Activated T-cell treated with anti-CD3 and anti-CD28 coated beads, Interleukin-2, amount 50 U/mL, for 72 hours (primary cell): ENCODE data around the gene PRSS53. TPM values are rescaled to one million over a fixed set of nuclear protein-coding genes. Genes with fewer than 3 reads are reported as not detected.
A peak's percentile ranks its signal among the peaks of the same experiment; 100 is the strongest.

Experiments
- ATAC-seq, 2 donors: fragments of 150-1000 bp; cut with Tn5 transposase; replicated peaks in 1 of 2; 2 replicates each; pipeline ENCODE4 v1.10.0; 2021; ENCODE audit warnings: moderate library complexity in 2 of 2, mild to moderate bottlenecking in 1 of 2
- DNase-seq, 2 donors: peaks; one replicate each; pipeline ENCODE4 v3.0.0; 2021 to 2022; ENCODE audit warnings: mixed read lengths in 1 of 2
- H3K27ac Mint-ChIP-seq: one replicate; pipeline ENCODE4 v1.8.0; 2022; ENCODE audit warnings: mild to moderate bottlenecking, moderate library complexity, mixed read lengths
- H3K27me3 Mint-ChIP-seq: one replicate; pipeline ENCODE4 v1.8.0; 2022; ENCODE audit warnings: low read depth, mixed read lengths
- H3K36me3 Mint-ChIP-seq, 2 donors: one replicate each; pipeline ENCODE4 v1.8.0; 2022; ENCODE audit warnings: mixed read lengths in 2 of 2, mild to moderate bottlenecking in 1 of 2; ENCODE audit not compliant: insufficient read depth in 2 of 2
- H3K4me1 Mint-ChIP-seq: one replicate; pipeline ENCODE4 v1.8.0; 2022; ENCODE audit warnings: low read depth, mixed read lengths
- H3K4me3 Mint-ChIP-seq, 2 donors: one replicate each; pipeline ENCODE4 v1.8.0; 2022; ENCODE audit warnings: mild to moderate bottlenecking in 2 of 2, mixed read lengths in 2 of 2, moderate library complexity in 2 of 2
- H3K9me3 Mint-ChIP-seq, 2 donors: one replicate each; pipeline ENCODE4 v1.8.0; 2022; ENCODE audit warnings: mixed read lengths in 2 of 2
- total RNA-seq, 2 donors: library from RNA; stranded (reverse); gene quantifications; one replicate each; pipeline ENCODE4 v1.2.3, GENCODE V29; 2022

PRSS53 gene
- total RNA-seq, 2 donors from 2014 or later: 6.2 to 7.7 TPM

DNA sequence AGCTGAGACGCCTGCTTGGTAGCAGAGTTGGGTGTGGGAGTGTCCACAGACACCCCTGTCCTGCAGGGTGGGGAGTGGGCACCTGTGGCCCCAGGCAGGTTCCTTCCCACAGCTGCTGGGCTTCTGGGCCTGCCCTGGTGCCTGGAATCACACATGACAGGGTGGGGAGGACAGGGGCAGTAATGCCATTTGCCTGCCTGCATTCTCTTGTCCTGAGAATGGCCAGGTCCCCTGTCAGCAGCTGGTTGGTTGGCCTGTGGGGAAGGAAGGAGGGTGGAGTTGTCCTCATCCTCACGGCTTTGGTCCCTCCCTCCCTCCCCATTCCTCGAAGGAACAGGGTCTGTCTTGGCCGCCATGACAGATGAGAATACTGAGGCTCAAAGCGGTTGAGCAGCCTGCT, 5.2 kb downstream of the PRSS53 start:
- H3K36me3 Mint-ChIP-seq: peaks cover 0 to 9% of the 10 kb centered on the region in 2 donors
- H3K4me3 Mint-ChIP-seq: no peak overlapping the region
- H3K27ac Mint-ChIP-seq: no peak overlapping the region
- H3K9me3 Mint-ChIP-seq: no peaks in the 10 kb centered on the region
- peaks cover 5% of the 10 kb centered on the region for H3K4me1 Mint-ChIP-seq
- H3K27me3 Mint-ChIP-seq: no peaks in the 10 kb centered on the region
- no peak for DNase-seq
- no peak for ATAC-seq

DNA sequence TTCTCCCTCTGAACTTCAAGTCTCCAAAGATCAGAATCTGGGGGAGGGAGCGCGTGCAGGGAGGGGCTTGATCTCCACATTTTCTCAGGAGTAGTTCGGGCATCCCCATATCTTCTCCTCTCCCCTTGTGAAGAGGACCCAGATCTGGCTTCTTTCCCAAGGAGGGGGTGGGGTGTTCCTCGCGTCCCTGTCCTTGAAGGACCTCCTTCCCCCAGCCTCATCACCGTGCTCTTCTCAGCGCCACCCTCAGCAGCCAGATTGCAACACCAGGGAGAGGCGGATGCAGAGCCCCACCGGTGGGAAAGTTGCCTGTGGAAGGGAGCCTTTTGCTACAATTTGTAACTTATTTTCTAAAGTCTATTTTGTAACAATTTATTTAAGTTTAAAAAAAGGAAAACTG, 5.7 kb downstream of the PRSS53 start:
- peaks cover 5% of the 10 kb centered on the region for H3K4me1 Mint-ChIP-seq
- H3K36me3 Mint-ChIP-seq: peaks cover 0 to 9% of the 10 kb centered on the region in 2 donors
- H3K9me3 Mint-ChIP-seq: no peaks in the 10 kb centered on the region
- H3K4me3 Mint-ChIP-seq: no peak overlapping the region
- ATAC-seq: no peak
- no peak overlapping the region for H3K27ac Mint-ChIP-seq
- no peak for DNase-seq
- H3K27me3 Mint-ChIP-seq: no peaks in the 10 kb centered on the region

DNA sequence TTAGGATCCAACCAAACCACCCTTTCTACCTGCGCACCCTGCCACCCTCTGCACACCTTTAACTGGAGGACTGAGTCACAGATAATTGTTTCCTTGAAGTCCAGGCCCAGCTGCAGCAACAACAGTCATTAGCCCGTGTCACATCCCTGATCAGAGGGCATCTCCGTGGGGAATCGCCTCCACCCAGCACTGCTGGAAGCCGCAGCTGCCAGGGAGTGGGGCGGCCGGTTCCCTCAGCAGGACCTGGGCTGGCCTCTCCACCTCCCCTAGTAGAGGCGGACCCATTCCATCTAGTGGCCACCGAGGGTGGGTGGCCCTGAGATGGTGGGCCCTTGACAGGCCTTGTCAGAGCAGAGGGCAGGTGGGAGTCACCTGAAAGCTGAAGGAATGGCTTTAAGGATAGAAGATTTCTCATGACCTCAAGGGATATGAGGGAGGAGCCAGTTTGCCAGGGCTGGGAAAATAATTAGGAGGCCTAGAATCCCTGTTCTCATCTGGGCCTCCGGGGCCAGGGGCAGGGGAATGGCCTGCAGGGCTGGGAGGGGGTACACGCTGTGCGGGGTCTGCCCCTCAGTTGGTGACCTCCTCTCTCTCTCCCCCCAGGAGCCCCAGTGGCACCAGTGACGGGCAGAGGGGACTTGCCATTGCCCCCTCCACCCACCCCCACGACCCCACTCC, 6.2 kb downstream of the PRSS53 start:
- no peak for ATAC-seq
- Mint-ChIP-seq H3K27ac (no peak overlapping the region), H3K27me3 (no peaks in the 10 kb centered on the region), H3K4me1 (peaks cover 5% of the 10 kb centered on the region), H3K36me3 (peaks cover 0 to 9% of the 10 kb centered on the region in 2 donors), H3K9me3 (no peaks in the 10 kb centered on the region), H3K4me3 (no peak overlapping the region)
- no peak for DNase-seq

DNA sequence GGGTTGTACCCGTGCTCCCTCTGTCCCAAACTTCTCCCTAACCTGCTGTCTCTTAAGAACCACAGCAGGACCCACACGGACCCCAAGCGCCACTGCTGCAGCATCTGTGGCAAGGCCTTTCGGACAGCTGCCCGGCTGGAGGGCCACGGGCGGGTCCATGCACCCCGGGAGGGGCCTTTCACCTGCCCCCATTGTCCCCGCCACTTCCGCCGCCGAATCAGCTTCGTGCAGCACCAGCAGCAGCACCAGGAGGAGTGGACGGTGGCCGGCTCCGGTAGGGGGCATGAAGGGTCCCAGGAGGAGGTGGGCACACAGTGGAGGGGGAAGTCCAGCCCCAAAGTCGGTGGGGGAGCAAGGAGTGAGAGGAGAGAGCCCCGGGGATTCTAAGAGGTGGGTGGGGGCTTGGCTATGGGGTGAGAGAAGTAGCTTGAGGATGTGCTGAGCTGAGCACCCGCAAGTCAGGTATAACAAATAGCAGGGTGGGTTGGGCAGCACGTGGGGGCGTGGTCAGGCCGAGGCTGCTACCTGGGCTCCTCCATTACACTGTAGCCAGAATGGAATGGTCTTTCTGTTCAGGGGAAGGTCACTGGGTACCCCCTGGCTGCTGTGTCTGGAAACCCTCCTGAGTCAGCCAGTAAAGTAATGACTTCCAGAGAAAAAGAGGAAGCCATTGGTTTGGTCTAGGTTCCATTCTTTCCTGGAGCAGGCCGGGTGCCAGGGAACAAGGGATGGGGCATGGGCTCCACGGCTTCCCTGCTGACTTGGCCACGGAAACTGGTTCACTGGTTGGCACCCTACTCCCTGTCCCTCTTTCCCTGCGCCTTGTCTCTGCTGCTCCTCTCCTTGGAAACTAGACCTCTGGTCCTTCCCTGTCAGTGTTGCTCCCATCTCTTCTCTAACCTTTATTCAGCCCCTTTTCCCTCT, 7.1 kb downstream of the PRSS53 start:
- no peak for DNase-seq
- Mint-ChIP-seq H3K36me3 (peaks cover 0 to 9% of the 10 kb centered on the region in 2 donors), H3K4me3 (no peak overlapping the region), H3K27ac (no peak overlapping the region), H3K9me3 (no peaks in the 10 kb centered on the region), H3K27me3 (no peaks in the 10 kb centered on the region), H3K4me1 (peaks cover 5% of the 10 kb centered on the region)
- no peak for ATAC-seq

DNA sequence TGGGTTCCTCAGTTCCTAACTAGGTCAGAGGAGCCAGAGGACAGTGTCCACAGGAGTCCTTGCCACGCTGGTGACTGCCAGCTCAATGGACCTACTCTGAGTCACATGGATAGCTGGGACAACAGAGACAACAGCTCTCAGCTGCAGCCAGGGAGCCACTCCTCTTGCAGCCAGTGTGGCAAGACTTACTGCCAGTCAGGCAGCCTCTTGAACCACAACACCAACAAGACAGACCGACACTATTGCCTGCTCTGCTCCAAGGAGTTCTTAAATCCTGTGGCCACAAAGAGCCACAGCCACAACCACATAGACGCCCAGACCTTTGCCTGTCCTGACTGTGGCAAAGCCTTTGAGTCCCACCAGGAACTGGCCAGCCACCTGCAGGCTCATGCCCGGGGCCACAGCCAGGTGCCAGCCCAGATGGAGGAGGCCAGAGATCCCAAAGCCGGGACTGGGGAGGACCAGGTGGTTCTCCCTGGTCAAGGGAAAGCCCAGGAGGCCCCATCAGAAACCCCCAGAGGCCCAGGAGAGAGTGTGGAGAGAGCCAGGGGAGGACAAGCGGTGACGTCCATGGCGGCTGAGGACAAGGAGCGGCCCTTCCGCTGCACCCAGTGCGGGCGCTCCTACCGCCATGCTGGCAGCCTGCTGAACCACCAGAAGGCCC, 7.9 kb downstream of the PRSS53 start:
- ATAC-seq (no peak), DNase-seq (no peak)
- no peaks in the 10 kb centered on the region for H3K27me3 Mint-ChIP-seq
- peaks cover 0 to 9% of the 10 kb centered on the region in 2 donors for H3K36me3 Mint-ChIP-seq
- H3K27ac Mint-ChIP-seq: peak overlapping the region; percentile 75
- peaks cover 11% of the 10 kb centered on the region for H3K4me1 Mint-ChIP-seq
- H3K4me3 Mint-ChIP-seq: no peak overlapping the region
- H3K9me3 Mint-ChIP-seq: no peaks in the 10 kb centered on the region

DNA sequence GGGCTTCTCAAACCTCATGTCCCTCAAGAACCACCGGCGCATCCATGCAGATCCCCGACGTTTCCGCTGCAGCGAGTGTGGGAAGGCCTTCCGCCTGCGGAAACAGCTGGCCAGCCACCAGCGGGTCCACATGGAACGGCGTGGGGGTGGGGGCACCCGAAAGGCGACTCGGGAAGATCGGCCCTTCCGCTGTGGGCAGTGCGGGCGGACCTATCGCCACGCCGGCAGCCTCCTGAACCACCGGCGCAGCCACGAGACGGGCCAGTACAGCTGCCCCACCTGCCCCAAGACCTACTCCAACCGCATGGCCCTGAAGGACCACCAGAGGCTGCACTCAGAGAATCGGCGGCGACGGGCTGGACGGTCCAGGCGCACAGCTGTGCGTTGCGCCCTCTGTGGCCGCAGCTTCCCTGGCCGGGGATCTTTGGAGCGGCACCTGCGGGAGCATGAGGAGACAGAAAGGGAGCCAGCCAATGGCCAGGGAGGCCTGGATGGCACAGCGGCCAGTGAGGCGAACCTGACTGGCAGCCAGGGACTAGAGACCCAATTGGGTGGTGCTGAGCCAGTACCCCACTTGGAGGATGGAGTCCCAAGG, 8.6 kb downstream of the PRSS53 start:
- peaks cover 19% of the 10 kb centered on the region for H3K4me1 Mint-ChIP-seq
- no peak overlapping the region for H3K4me3 Mint-ChIP-seq
- H3K27ac Mint-ChIP-seq: no peak overlapping the region
- DNase-seq (no peak), ATAC-seq (no peak)
- no peaks in the 10 kb centered on the region for H3K27me3 Mint-ChIP-seq
- H3K36me3 Mint-ChIP-seq: peaks cover 0 to 6% of the 10 kb centered on the region in 2 donors
- H3K9me3 Mint-ChIP-seq: no peaks in the 10 kb centered on the region

DNA sequence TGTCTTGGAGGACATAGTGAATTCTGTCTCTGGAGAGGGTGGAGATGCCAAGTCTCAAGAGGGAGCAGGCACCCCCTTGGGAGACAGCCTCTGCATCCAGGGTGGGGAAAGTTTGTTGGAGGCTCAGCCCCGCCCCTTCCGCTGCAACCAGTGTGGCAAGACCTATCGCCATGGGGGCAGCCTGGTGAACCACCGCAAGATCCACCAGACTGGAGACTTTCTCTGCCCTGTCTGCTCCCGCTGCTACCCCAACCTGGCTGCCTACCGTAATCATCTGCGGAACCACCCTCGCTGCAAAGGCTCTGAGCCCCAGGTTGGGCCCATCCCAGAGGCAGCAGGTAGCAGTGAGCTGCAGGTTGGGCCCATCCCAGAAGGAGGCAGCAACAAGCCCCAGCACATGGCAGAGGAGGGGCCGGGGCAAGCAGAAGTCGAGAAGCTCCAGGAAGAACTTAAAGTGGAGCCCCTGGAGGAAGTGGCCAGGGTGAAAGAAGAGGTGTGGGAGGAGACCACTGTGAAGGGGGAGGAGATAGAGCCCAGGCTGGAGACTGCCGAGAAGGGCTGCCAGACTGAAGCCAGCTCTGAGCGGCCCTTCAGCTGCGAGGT, 9.3 kb downstream of the PRSS53 start:
- H3K4me1 Mint-ChIP-seq: peaks cover 25% of the 10 kb centered on the region
- H3K27ac Mint-ChIP-seq: no peak overlapping the region
- no peak for DNase-seq
- no peaks in the 10 kb centered on the region for H3K27me3 Mint-ChIP-seq
- no peak for ATAC-seq
- H3K9me3 Mint-ChIP-seq: no peaks in the 10 kb centered on the region
- peaks cover 2 to 11% of the 10 kb centered on the region in 2 donors for H3K36me3 Mint-ChIP-seq
- no peak overlapping the region for H3K4me3 Mint-ChIP-seq

DNA sequence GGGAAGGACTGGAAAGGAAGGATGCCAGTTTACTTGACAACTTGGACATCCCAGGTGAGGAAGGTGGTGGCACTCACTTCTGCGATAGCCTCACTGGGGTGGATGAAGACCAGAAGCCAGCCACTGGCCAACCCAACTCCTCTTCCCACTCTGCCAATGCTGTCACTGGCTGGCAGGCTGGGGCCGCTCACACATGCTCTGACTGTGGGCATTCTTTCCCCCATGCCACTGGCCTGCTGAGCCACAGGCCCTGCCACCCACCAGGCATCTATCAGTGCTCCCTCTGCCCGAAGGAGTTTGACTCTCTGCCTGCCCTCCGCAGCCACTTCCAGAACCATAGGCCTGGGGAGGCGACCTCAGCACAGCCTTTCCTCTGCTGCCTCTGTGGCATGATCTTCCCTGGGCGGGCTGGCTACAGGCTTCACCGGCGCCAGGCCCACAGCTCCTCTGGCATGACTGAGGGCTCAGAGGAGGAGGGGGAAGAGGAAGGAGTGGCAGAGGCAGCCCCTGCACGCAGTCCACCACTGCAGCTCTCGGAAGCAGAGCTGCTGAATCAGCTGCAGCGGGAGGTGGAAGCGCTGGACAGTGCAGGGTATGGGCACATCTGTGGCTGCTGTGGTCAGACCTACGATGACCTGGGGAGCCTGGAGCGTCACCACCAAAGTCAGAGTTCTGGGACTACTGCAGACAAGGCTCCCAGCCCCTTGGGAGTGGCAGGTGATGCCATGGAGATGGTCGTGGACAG, 10.0 kb downstream of the PRSS53 start:
- H3K9me3 Mint-ChIP-seq: no peaks in the 10 kb centered on the region
- no peaks in the 10 kb centered on the region for H3K27me3 Mint-ChIP-seq
- H3K4me1 Mint-ChIP-seq: peaks cover 26% of the 10 kb centered on the region
- H3K36me3 Mint-ChIP-seq: peaks cover 2 to 11% of the 10 kb centered on the region in 2 donors
- DNase-seq (no peak), ATAC-seq (no peak)
- no peak overlapping the region for H3K27ac Mint-ChIP-seq
- H3K4me3 Mint-ChIP-seq: no peak overlapping the region

DNA sequence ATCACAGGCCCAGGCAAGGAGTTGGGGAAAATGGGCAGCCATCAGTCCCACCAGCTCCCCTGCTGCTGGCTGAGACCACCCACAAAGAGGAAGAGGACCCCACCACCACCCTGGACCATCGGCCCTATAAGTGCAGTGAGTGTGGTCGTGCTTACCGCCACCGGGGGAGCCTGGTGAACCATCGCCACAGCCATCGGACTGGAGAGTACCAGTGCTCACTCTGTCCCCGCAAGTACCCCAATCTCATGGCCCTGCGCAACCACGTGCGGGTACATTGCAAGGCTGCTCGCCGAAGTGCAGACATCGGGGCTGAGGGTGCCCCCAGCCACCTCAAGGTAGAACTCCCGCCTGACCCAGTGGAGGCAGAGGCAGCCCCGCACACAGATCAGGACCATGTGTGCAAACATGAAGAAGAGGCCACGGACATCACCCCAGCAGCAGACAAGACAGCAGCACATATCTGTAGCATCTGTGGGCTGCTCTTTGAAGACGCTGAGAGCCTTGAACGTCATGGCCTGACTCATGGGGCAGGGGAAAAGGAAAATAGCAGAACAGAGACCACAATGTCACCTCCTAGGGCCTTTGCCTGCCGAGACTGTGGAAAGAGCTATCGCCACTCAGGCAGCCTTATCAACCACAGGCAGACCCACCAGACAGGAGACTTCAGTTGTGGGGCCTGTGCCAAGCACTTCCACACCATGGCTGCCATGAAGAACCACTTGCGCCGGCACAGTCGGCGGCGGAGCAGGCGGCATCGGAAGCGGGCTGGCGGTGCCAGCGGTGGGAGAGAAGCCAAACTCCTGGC, 10.9 kb downstream of the PRSS53 start:
- no peak for ATAC-seq
- no peaks in the 10 kb centered on the region for H3K27me3 Mint-ChIP-seq
- H3K9me3 Mint-ChIP-seq: no peaks in the 10 kb centered on the region
- no peak overlapping the region for H3K27ac Mint-ChIP-seq
- H3K4me3 Mint-ChIP-seq: no peak overlapping the region
- peaks cover 2 to 11% of the 10 kb centered on the region in 2 donors for H3K36me3 Mint-ChIP-seq
- peaks cover 26% of the 10 kb centered on the region for H3K4me1 Mint-ChIP-seq
- DNase-seq: no peak

DNA sequence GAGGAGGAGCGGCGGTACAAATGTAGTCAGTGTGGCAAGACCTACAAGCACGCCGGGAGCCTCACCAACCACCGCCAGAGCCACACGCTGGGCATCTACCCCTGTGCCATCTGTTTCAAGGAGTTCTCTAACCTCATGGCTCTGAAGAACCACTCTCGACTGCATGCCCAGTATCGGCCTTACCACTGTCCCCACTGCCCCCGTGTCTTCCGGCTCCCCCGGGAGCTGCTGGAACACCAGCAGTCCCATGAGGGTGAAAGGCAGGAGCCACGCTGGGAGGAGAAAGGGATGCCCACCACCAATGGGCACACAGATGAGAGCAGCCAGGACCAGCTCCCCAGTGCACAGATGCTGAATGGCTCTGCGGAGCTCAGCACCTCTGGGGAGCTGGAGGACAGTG, 11.7 kb downstream of the PRSS53 start:
- DNase-seq: no peak
- H3K4me1 Mint-ChIP-seq: peaks cover 34% of the 10 kb centered on the region
- H3K27ac Mint-ChIP-seq: no peak overlapping the region
- peaks cover 2 to 11% of the 10 kb centered on the region in 2 donors for H3K36me3 Mint-ChIP-seq
- no peaks in the 10 kb centered on the region for H3K9me3 Mint-ChIP-seq
- no peaks in the 10 kb centered on the region for H3K27me3 Mint-ChIP-seq
- no peak for ATAC-seq
- H3K4me3 Mint-ChIP-seq: no peak overlapping the region

DNA sequence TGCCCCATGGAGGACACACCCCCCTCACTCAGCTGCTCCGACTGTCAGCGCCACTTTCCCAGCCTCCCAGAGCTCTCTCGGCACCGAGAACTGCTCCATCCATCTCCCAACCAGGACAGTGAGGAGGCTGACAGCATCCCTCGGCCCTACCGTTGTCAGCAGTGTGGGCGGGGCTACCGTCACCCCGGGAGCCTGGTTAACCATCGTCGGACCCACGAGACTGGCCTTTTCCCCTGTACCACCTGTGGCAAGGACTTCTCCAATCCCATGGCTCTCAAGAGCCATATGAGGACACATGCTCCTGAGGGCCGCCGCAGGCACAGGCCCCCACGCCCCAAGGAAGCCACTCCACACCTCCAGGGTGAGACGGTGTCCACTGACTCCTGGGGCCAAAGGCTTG, 12.4 kb downstream of the PRSS53 start:
- peaks cover 41% of the 10 kb centered on the region for H3K4me1 Mint-ChIP-seq

More for the DNA sequence above, 12.4 kb downstream of the PRSS53 start:
- Mint-ChIP-seq H3K4me3 (peak overlapping the region in 1 of 2 donors; percentile 39), H3K27ac (no peak overlapping the region), H3K9me3 (no peaks in the 10 kb centered on the region), H3K27me3 (no peaks in the 10 kb centered on the region), H3K36me3 (peaks cover 2 to 11% of the 10 kb centered on the region in 2 donors)
- DNase-seq (no peak), ATAC-seq (no peak)
